ENCODE results near the gene ADAMTS17. TPM values are rescaled to one million over a fixed set of nuclear protein-coding genes. Genes with fewer than 3 reads are reported as not detected.
"Not testable (repeated sequence)": the region's sequence is repeated elsewhere in the genome, so short reads cannot be mapped to it uniquely, and the experiment has no call there.

The ADAMTS17 gene
- total RNA-seq, 1 donor from 2014 or later: 3.4 TPM

GRCh38 chr15:99981191-99981647, 360.6 kb downstream of the ADAMTS17 start:
- TF ChIP-seq, protein P1, sequence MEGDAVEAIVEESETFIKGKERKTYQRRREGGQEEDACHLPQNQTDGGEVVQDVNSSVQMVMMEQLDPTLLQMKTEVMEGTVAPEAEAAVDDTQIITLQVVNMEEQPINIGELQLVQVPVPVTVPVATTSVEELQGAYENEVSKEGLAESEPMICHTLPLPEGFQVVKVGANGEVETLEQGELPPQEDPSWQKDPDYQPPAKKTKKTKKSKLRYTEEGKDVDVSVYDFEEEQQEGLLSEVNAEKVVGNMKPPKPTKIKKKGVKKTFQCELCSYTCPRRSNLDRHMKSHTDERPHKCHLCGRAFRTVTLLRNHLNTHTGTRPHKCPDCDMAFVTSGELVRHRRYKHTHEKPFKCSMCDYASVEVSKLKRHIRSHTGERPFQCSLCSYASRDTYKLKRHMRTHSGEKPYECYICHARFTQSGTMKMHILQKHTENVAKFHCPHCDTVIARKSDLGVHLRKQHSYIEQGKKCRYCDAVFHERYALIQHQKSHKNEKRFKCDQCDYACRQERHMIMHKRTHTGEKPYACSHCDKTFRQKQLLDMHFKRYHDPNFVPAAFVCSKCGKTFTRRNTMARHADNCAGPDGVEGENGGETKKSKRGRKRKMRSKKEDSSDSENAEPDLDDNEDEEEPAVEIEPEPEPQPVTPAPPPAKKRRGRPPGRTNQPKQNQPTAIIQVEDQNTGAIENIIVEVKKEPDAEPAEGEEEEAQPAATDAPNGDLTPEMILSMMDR (IDR thresholded peaks at IDR 0.05): peak; percentile 24
- no peaks in the 10 kb centered on the region for H3K9me3 Mint-ChIP-seq (ENCODE audit: low read depth)
- H3K4me3 Mint-ChIP-seq (ENCODE audit: unreplicated experiment): no peak overlapping the region
- no peaks in the 10 kb centered on the region for H3K27me3 Mint-ChIP-seq (ENCODE audit: low read depth)
- no peak for DNase-seq (ENCODE audit: low spot score)
- H3K4me1 Mint-ChIP-seq (ENCODE audit: low read depth): peaks cover 39% of the 10 kb centered on the region
- no peak overlapping the region for H3K27ac Mint-ChIP-seq (ENCODE audit: unreplicated experiment)
- H3K36me3 Mint-ChIP-seq (ENCODE audit: low read depth): no peaks in the 10 kb centered on the region

- TF ChIP-seq, protein P1 (IDR thresholded peaks at IDR 0.05): no peak
- no peak overlapping the region for H3K27ac Mint-ChIP-seq (ENCODE audit: unreplicated experiment)
These were observed 361.0 kb downstream of the ADAMTS17 start for GRCh38 chr15:99980752-99981151.

GRCh38 chr15:99979886-99980285, 361.9 kb downstream of the ADAMTS17 start:
- not testable (repeated sequence) for H3K27me3 Mint-ChIP-seq (ENCODE audit: low read depth); DNase-seq (ENCODE audit: low spot score); H3K36me3 Mint-ChIP-seq (ENCODE audit: low read depth); H3K27ac Mint-ChIP-seq (ENCODE audit: unreplicated experiment); H3K4me3 Mint-ChIP-seq (ENCODE audit: unreplicated experiment); H3K9me3 Mint-ChIP-seq (ENCODE audit: low read depth)
- H3K4me1 Mint-ChIP-seq (ENCODE audit: low read depth): peaks cover 41% of the 10 kb centered on the region

More at GRCh38 chr15:99980752-99981151, 361.0 kb downstream of the ADAMTS17 start:
- Mint-ChIP-seq H3K4me1 (ENCODE audit: low read depth) (peaks cover 40% of the 10 kb centered on the region), H3K4me3 (ENCODE audit: unreplicated experiment) (no peak overlapping the region), H3K9me3 (ENCODE audit: low read depth) (no peaks in the 10 kb centered on the region), H3K27me3 (ENCODE audit: low read depth) (no peaks in the 10 kb centered on the region), H3K36me3 (ENCODE audit: low read depth) (no peaks in the 10 kb centered on the region)
- DNase-seq (ENCODE audit: low spot score): no peak

DNA sequence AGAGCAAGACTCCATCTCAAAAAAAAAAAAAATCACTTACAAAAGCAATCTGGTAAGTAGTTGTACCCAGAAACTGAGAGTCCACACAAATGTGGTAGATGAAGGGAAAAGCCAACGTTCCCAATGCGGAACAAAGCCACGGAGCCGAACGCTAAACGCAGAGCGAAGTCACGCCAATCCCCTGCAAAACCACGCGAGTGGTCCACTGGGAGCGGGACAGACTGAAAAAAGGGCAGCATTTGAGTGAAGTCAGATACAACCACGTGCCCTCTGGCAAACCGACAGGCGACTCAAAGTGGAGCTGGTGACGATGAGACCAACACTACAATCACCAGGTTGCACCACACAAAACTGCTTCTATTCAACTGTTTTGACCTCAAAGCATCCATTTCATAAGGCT, 362.4 kb downstream of the ADAMTS17 start:
- no peak overlapping the region for H3K4me3 Mint-ChIP-seq (ENCODE audit: unreplicated experiment)
- H3K27ac Mint-ChIP-seq (ENCODE audit: unreplicated experiment): no peak overlapping the region
- no peaks in the 10 kb centered on the region for H3K36me3 Mint-ChIP-seq (ENCODE audit: low read depth)
- H3K9me3 Mint-ChIP-seq (ENCODE audit: low read depth): no peaks in the 10 kb centered on the region
- DNase-seq (ENCODE audit: low spot score): no peak
- TF ChIP-seq, protein P1 (IDR thresholded peaks at IDR 0.05): no peak
- peaks cover 39% of the 10 kb centered on the region for H3K4me1 Mint-ChIP-seq (ENCODE audit: low read depth)
- H3K27me3 Mint-ChIP-seq (ENCODE audit: low read depth): no peaks in the 10 kb centered on the region

DNA sequence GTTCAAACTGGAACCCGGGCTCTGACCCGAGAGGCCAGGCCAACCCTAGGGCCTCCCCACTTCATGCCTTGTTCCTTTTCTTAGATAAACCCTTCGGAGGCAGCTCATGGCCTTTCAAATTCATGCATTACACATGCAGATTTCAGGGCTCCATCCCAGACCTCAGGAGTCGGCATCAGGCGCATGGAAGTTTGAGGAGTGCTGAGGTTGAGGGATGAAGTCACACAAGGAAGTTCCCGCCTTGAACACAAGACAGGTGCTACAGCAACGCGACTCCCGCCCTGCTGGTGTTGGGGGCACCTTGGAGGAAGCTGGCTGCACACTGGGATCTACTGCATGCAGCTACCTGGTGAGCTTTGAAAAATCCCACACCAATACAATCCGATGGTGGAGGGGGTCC, 363.3 kb downstream of the ADAMTS17 start:
- Mint-ChIP-seq H3K27me3 (ENCODE audit: low read depth) (no peaks in the 10 kb centered on the region), H3K36me3 (ENCODE audit: low read depth) (no peaks in the 10 kb centered on the region)

DNA sequence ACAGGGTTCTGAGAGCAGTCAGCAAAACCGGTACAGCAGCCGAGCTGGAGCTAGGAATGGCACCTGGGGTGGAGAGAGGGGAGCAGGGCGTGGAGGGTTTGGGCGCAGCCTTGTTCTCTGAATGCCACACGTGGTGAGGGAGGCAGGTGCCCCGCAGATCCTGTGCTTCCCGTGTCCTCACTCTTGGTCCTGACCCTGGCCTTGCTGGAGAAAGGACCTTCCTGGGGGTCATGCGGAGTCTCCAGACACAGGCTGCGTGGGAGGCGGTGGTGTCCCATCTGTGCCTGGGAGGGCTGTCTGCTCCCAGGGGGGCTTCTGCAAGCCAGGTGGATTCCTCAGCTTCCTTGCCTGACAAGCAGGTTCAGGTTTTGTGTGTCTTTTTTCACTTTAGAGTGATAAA, 363.8 kb downstream of the ADAMTS17 start:
- peaks cover 25% of the 10 kb centered on the region for H3K4me1 Mint-ChIP-seq (ENCODE audit: low read depth)
- H3K27ac Mint-ChIP-seq (ENCODE audit: unreplicated experiment): no peak overlapping the region
- H3K4me3 Mint-ChIP-seq (ENCODE audit: unreplicated experiment): no peak overlapping the region
- no peaks in the 10 kb centered on the region for H3K27me3 Mint-ChIP-seq (ENCODE audit: low read depth)
- TF ChIP-seq, protein P1 (IDR thresholded peaks at IDR 0.05): no peak
- DNase-seq (ENCODE audit: low spot score): no peak
- H3K36me3 Mint-ChIP-seq (ENCODE audit: low read depth): no peaks in the 10 kb centered on the region
- no peaks in the 10 kb centered on the region for H3K9me3 Mint-ChIP-seq (ENCODE audit: low read depth)

More for the DNA sequence above, 363.3 kb downstream of the ADAMTS17 start:
- Mint-ChIP-seq H3K27ac (ENCODE audit: unreplicated experiment) (no peak overlapping the region), H3K4me3 (ENCODE audit: unreplicated experiment) (no peak overlapping the region), H3K4me1 (ENCODE audit: low read depth) (peaks cover 30% of the 10 kb centered on the region), H3K9me3 (ENCODE audit: low read depth) (no peaks in the 10 kb centered on the region)
- TF ChIP-seq, protein P1 (IDR thresholded peaks at IDR 0.05): no peak
- DNase-seq (ENCODE audit: low spot score): no peak
